WI38 (cell line): ENCODE results near the gene EIF4B.

Source experiments
- H3K4me3 ChIP-seq: 2 replicates; pipeline ENCODE4 v1.5.1; 2011; ENCODE audit warnings: low read depth, mild to moderate bottlenecking, control low read depth, low read length
- CTCF ChIP-seq: IDR thresholded peaks from 2 replicates; pipeline ENCODE4 v1.5.1; 2012; ENCODE audit warnings: low read depth, mild to moderate bottlenecking, control low read depth, low read length

Gene EIF4B

GRCh38 chr12:53071591-53072551 is 65.6 kb downstream of the EIF4B start:
- no peak overlapping the region for H3K4me3 ChIP-seq
- peak; percentile 26; the same call in 1 of the 2 replicates for TF ChIP-seq CTCF

- H3K4me3 ChIP-seq = no peak overlapping the region
- TF ChIP-seq CTCF = no peak
Measured at GRCh38 chr12:53073881-53074280, 67.6 kb downstream of the EIF4B start.

- no peak for TF ChIP-seq CTCF
Measured at GRCh38 chr12:53074283-53074998, 68.2 kb downstream of the EIF4B start.

GRCh38 chr12:53074999-53075370 is 68.7 kb downstream of the EIF4B start:
- TF ChIP-seq CTCF = no peak
- no peak overlapping the region for H3K4me3 ChIP-seq

More at GRCh38 chr12:53074283-53074998, 68.2 kb downstream of the EIF4B start:
- H3K4me3 ChIP-seq = no peak overlapping the region

- H3K4me3 ChIP-seq = no peak overlapping the region
- TF ChIP-seq CTCF = no peak
Measured at GRCh38 chr12:53076461-53076860, 70.2 kb downstream of the EIF4B start.

- no peak for TF ChIP-seq CTCF
Measured at GRCh38 chr12:53077030-53077429, 70.8 kb downstream of the EIF4B start.

More at GRCh38 chr12:53077030-53077429, 70.8 kb downstream of the EIF4B start:
- no peak overlapping the region for H3K4me3 ChIP-seq
